A673 (cell line): Measurements from ENCODE around the gene EPHA10. TPM values are rescaled to one million over a fixed set of nuclear protein-coding genes. Genes with fewer than 3 reads are reported as not detected.

ENCODE experiments used
- BruUV-seq: library from RNA; stranded (reverse); fragments of 400-500 nt; replicated peaks from 2 replicates; lab custom pipeline; 2021; lab: Mats Ljungman, UMichigan
- CTCF ChIA-PET: fragments of 300-600 bp; sonication (Branson Sonifier 250); formaldehyde crosslinking; loops from one replicate; lab custom pipeline; 2022; ENCODE audit warnings: antibody characterized with exemption; lab: Charles Lee
- POLR2A ChIA-PET: fragments of 300-600 bp; sonication (Branson Sonifier 250); formaldehyde crosslinking; loops from one replicate; lab custom pipeline; 2022; ENCODE audit warnings: antibody characterized with exemption; ENCODE audit not compliant: low non-redundant PET; lab: Charles Lee
- DNase-seq: peaks from one replicate; pipeline ENCODE4 v3.0.0-alpha.2; 2015; ENCODE audit warnings: low spot score
- H3K27ac ChIP-seq: fragments of 200-600 bp; sonication (generic); 2 replicates; pipeline ENCODE4 v1.5.1; 2016; ENCODE audit warnings: mixed run types, low read depth, mild to moderate bottlenecking, mixed read lengths, antibody characterized with exemption, low read length; ENCODE audit not compliant: poor library complexity, severe bottlenecking
- H3K27me3 ChIP-seq: fragments of 200-600 bp; sonication (generic); replicated peaks from 2 replicates; pipeline ENCODE4 v1.6.1; 2017; ENCODE audit warnings: mixed run types, low read depth, mild to moderate bottlenecking, mixed read lengths, antibody characterized with exemption, low read length; ENCODE audit not compliant: insufficient read depth, poor library complexity
- H3K36me3 ChIP-seq: fragments of 200-600 bp; sonication (generic); 2 replicates; pipeline ENCODE4 v1.6.1; 2016; ENCODE audit warnings: mixed run types, mild to moderate bottlenecking, mixed read lengths, antibody characterized with exemption, low read length; ENCODE audit not compliant: insufficient read depth, poor library complexity, severe bottlenecking
- H3K4me1 ChIP-seq: fragments of 200-600 bp; sonication (generic); 2 replicates; pipeline ENCODE4 v1.6.1; 2017; ENCODE audit warnings: mixed run types, mild to moderate bottlenecking, mixed read lengths, antibody characterized with exemption, low read length; ENCODE audit not compliant: insufficient read depth, poor library complexity, severe bottlenecking
- H3K4me3 ChIP-seq: fragments of 200-600 bp; sonication (generic); 2 replicates; pipeline ENCODE4 v1.5.1; 2016; ENCODE audit warnings: low read depth, mixed run types, mild to moderate bottlenecking, mixed read lengths, low read length; ENCODE audit not compliant: poor library complexity, severe bottlenecking
- H3K9me3 ChIP-seq: fragments of 200-600 bp; sonication (generic); 2 replicates; pipeline ENCODE4 v1.6.1; 2016; ENCODE audit warnings: mixed run types, low read depth, mild to moderate bottlenecking, mixed read lengths, antibody characterized with exemption, low read length; ENCODE audit not compliant: poor library complexity, severe bottlenecking
- EZH2 ChIP-seq: fragments of 200-600 bp; sonication (generic); IDR thresholded peaks from 2 replicates; pipeline ENCODE4 v1.6.1; 2017; ENCODE audit warnings: borderline replicate concordance, low read depth, mild to moderate bottlenecking, mixed read lengths, antibody characterized with exemption, low read length; ENCODE audit not compliant: poor library complexity, severe bottlenecking
- intact Hi-C: fragments of 100-400 bp; cut with micrococcal nuclease; formaldehyde crosslinking; loops from one replicate; pipeline ENCODE4 v1.10.0; 2022; ENCODE audit not compliant: unreplicated experiment
- total RNA-seq: library from RNA; stranded (reverse); gene quantifications from 2 replicates; pipeline ENCODE4 v1.2.3, GENCODE V29; 2021
- TF ChIP-seq, protein P1 (sequence below): fragments of 300-800, 200-600 bp; sonication (generic); conservative IDR thresholded peaks from 2 replicates; pipeline ENCODE4 v1.5.1; 2017; ENCODE audit warnings: low read depth, mild to moderate bottlenecking, antibody characterized with exemption, low read length, moderate library complexity, mixed read lengths

Gene EPHA10
- total RNA-seq, 1 experiment from 2014 or later, result not detected

DNA sequence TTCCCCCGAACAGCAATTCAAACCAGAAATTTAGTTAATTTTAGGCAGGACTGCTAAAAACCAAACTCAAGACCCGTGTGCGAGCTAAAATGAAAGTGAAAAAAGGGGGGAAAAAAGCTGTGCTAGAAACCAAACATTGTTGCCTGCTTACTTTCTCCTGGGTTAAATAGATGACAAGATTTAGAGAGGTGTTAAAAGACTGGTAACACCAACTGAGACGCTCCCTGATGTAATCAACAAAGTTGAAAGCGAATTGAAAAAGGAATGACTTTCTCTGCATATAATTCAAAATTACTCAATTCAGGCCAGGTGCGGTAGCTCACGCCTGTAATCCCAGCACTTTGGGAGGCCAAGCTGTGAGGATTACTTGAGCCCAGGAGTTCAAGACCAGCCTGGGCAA lies 65.8 kb downstream of the EPHA10 start:
- ChIA-PET POLR2A (interaction anchor here (0.7 kb wide), 1 partner anchor 8 kb away, joined by 3 read pairs; no protein-coding TSS in a partner anchor), CTCF (no interaction called here)
- Histone ChIP-seq H3K4me3 (no peak overlapping the region), H3K27me3 (no peaks in the 10 kb centered on the region), H3K4me1 (no peaks in the 10 kb centered on the region), H3K9me3 (no peaks in the 10 kb centered on the region), H3K36me3 (peaks cover 92% of the 10 kb centered on the region), H3K27ac (no peak overlapping the region)
- no TSS peak for BruUV-seq
- TF ChIP-seq, protein P1, sequence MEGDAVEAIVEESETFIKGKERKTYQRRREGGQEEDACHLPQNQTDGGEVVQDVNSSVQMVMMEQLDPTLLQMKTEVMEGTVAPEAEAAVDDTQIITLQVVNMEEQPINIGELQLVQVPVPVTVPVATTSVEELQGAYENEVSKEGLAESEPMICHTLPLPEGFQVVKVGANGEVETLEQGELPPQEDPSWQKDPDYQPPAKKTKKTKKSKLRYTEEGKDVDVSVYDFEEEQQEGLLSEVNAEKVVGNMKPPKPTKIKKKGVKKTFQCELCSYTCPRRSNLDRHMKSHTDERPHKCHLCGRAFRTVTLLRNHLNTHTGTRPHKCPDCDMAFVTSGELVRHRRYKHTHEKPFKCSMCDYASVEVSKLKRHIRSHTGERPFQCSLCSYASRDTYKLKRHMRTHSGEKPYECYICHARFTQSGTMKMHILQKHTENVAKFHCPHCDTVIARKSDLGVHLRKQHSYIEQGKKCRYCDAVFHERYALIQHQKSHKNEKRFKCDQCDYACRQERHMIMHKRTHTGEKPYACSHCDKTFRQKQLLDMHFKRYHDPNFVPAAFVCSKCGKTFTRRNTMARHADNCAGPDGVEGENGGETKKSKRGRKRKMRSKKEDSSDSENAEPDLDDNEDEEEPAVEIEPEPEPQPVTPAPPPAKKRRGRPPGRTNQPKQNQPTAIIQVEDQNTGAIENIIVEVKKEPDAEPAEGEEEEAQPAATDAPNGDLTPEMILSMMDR, result no peak
- no peak for TF ChIP-seq EZH2
- intact Hi-C loops, result loop anchor here (10.0 kb wide), 2 partner anchors 106 to 316 kb away; partner anchors contain the start of genes C1orf122, UTP11 and YRDC
- no peak for DNase-seq

DNA sequence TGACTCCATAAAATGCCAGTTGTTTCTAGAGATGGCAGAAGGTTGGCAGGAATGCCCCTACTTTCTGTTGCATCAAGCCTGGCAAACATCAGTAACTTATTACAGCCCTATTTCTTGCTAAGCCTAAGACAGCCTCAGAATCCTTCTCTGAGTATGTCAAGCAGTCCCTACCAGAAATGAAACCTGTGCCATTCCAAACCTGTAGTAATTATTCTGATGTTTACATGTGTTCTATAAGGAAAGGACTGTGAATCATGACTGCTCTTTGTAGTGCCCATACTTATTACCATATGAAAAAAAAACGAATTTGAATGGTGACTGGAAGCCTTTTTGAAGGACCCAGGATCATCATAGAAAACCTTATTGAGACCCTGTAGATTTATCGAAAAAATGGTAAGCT lies 67.2 kb downstream of the EPHA10 start:
- no peak for DNase-seq
- Histone ChIP-seq H3K36me3 (peaks cover 81% of the 10 kb centered on the region), H3K9me3 (no peaks in the 10 kb centered on the region), H3K4me3 (no peak overlapping the region), H3K4me1 (peaks cover 5% of the 10 kb centered on the region), H3K27ac (no peak overlapping the region), H3K27me3 (no peaks in the 10 kb centered on the region)
- TF ChIP-seq, protein P1, result no peak
- no peak for TF ChIP-seq EZH2
- no TSS peak for BruUV-seq
- intact Hi-C loops, result loop anchor here (10.0 kb wide), 2 partner anchors 107 to 317 kb away; partner anchors contain the start of genes C1orf122, UTP11 and YRDC
- ChIA-PET POLR2A (no interaction called here), CTCF (no interaction called here)

DNA sequence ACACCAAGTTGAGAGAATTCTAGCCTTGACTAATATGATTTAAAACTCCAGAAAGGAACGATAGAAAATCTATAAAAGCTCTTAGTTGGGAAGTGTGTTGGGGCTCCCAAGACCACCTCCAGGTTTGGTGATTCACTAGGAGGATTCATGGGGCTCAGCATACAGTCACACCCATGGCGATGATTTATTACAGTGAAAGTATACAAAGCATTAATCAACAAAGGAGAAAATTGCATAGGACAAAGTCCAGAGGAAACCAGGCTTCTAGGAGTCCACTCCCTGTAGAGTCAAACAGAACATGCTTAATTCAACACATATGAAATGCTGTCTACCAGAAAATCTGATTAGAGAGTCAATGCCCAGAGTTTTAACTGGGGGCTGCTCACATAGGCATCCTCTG lies 67.8 kb downstream of the EPHA10 start:
- BruUV-seq, result no TSS peak
- DNase-seq, result no peak
- CTCF ChIA-PET, result no interaction called here
- H3K36me3 ChIP-seq, result peaks cover 76% of the 10 kb centered on the region
- H3K27me3 ChIP-seq, result no peaks in the 10 kb centered on the region
- no peak for TF ChIP-seq EZH2
- TF ChIP-seq, protein P1, result no peak
- H3K4me1 ChIP-seq, result peaks cover 5% of the 10 kb centered on the region
- POLR2A ChIA-PET, result no interaction called here
- intact Hi-C loops, result loop anchor here (10.0 kb wide), 2 partner anchors 108 to 318 kb away; partner anchors contain the start of genes C1orf122, UTP11 and YRDC
- H3K27ac ChIP-seq, result no peak overlapping the region
- no peaks in the 10 kb centered on the region for H3K9me3 ChIP-seq
- no peak overlapping the region for H3K4me3 ChIP-seq
